Measurements from ENCODE around the gene EEIG1. TPM values are rescaled to one million over a fixed set of nuclear protein-coding genes. Genes with fewer than 3 reads are reported as not detected.

EEIG1 gene
- total and polyA plus RNA-seq, 8 donors, result 25.4 to 85.4 (median 62.1) TPM

DNA sequence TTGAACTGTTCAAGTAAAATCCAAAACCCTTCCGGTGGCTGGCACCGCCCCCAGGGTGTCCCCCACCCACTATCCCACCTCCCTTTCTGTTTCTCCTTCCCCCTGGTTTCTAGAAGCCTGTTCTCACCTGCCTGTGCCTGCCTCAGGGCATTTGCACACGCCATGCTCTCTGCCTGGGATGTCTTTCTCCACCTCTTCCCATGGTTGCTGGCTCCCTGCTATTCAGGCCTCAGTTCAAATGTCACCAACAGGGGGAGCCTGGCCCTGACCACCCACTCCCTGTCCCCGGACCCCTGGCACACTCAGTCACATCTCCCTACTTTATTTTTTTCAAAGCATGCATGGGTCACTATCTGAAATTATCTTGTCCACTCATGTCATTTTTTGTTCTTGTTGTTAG, 39.9 kb upstream of the EEIG1 start:
- DNase-seq (no peak), ATAC-seq (no peak), FAIRE-seq (no peak)
- WGBS, 2 donors, result 91 to 94% methylated on average over 4 of the region's 4 CpGs
- Histone ChIP-seq H3K27me3 (no peaks in the 10 kb centered on the region), H3K4me3 (no peak overlapping the region), H3K27ac (no peak overlapping the region), H3K4me1 (peaks cover 0 to 3% (median 0%) of the 10 kb centered on the region in 3 donors), H3K9me3 (no peaks in the 10 kb centered on the region), H3K36me3 (no peaks in the 10 kb centered on the region)
- no peak for TF ChIP-seq CTCF (IDR thresholded peaks at IDR 0.05)
- intact Hi-C loops (cut with DNase I), result no loop called here

GRCh38 chr9:128015696-128016095, 34.9 kb upstream of the EEIG1 start:
- no peak for ATAC-seq

DNA sequence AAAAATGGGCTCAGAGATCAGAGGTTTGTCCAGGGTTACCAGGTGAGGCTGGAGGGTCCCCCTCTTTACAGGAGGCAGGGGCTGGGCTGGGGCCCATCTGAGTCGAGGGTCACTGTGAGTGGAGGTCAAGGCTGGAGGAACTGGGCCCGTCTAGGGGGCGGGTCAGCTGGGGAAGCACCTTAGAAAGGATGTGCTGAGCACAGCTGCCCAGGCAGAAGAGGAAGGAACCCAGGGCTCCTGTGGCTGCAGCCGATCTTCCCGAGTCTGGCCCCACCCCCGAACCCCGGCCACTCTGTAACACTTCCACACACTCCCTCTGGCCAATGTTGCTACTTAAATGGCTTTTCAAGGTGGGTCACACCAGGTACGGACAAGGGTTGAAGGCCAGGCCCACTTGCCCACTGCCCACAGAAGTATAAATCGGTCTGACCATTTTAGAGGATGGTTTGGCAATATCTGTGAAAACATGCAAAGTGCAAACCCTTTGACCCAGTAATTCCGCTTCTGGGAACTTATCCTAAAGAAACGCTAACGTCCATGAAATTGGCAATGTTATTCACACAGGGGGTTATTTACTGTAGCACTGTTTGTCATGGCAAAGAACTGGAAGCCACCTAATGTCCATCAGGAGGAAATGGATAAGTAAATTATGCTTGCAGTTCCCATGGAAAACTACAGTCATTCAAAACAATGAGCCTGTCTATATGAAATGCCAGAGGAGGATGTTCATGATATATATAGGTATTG, 30.5 kb upstream of the EEIG1 start:
- H3K9me3 ChIP-seq, result no peaks in the 10 kb centered on the region
- FAIRE-seq, result no peak
- TF ChIP-seq CTCF (IDR thresholded peaks at IDR 0.05), result no peak
- no peak for DNase-seq
- no peaks in the 10 kb centered on the region for H3K27me3 ChIP-seq
- intact Hi-C loops (cut with DNase I), result no loop called here
- peak in 3 of 4 donors; percentile 22 to 43 (median 29) for ATAC-seq
- no peak overlapping the region for H3K27ac ChIP-seq
- no peaks in the 10 kb centered on the region for H3K36me3 ChIP-seq
- peaks cover 0 to 9% (median 0%) of the 10 kb centered on the region in 3 donors for H3K4me1 ChIP-seq
- no peak overlapping the region for H3K4me3 ChIP-seq
- WGBS, 2 donors, result 63 to 73% methylated on average over 12 of the region's 12 CpGs

More at GRCh38 chr9:128015696-128016095, 34.9 kb upstream of the EEIG1 start:
- no peak for DNase-seq
- Histone ChIP-seq H3K4me1 (no peaks in the 10 kb centered on the region), H3K9me3 (no peaks in the 10 kb centered on the region), H3K27ac (no peak overlapping the region), H3K36me3 (no peaks in the 10 kb centered on the region), H3K27me3 (no peaks in the 10 kb centered on the region), H3K4me3 (no peak overlapping the region)
- intact Hi-C loops (cut with DNase I), result no loop called here
- WGBS, 2 donors, result 88 to 95% methylated on average over 5 of the region's 5 CpGs
- FAIRE-seq, result no peak
- TF ChIP-seq CTCF (IDR thresholded peaks at IDR 0.05), result no peak

GRCh38 chr9:128009639-128010038, 28.9 kb upstream of the EEIG1 start:
- no peak overlapping the region for H3K27ac ChIP-seq
- no peaks in the 10 kb centered on the region for H3K9me3 ChIP-seq
- FAIRE-seq, result no peak
- DNase-seq, result no peak
- no peak overlapping the region for H3K4me3 ChIP-seq
- TF ChIP-seq CTCF (IDR thresholded peaks at IDR 0.05), result no peak
- H3K27me3 ChIP-seq, result no peaks in the 10 kb centered on the region
- H3K4me1 ChIP-seq, result peaks cover 0 to 12% (median 0%) of the 10 kb centered on the region in 3 donors
- 90 to 97% methylated on average over 9 of the region's 9 CpGs for WGBS, 2 donors
- intact Hi-C loops (cut with DNase I), result no loop called here
- ATAC-seq, result no peak
- H3K36me3 ChIP-seq, result no peaks in the 10 kb centered on the region

DNA sequence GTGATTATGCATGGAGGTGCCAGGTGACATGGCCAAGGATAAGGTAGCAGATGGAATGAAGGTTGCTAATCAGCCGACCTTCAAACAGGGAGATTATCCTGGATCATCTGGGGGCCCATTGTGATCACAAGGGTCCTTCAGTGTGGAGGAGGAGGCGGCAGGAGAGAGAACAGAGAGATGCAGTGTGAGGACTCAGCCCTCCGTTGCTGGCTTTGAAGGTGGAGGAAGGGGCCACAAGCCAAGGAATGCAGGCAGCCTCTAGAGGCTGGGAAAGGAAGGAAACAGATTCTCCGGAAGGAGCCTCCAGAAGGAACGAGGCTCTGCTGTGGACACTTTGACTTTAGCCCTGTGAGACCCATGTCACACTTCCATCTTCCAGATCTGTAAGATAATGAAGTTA, 27.4 kb upstream of the EEIG1 start:
- no peak for FAIRE-seq
- intact Hi-C loops (cut with DNase I), result no loop called here
- Histone ChIP-seq H3K27me3 (no peaks in the 10 kb centered on the region), H3K4me1 (peaks cover 0 to 12% (median 0%) of the 10 kb centered on the region in 3 donors), H3K4me3 (no peak overlapping the region), H3K36me3 (no peaks in the 10 kb centered on the region), H3K9me3 (no peaks in the 10 kb centered on the region), H3K27ac (peak overlapping the region in 2 of 4 donors; percentile 67 to 70)
- 96 to 97% methylated on average over 5 of the region's 5 CpGs for WGBS, 2 donors
- no peak for DNase-seq
- no peak for TF ChIP-seq CTCF (IDR thresholded peaks at IDR 0.05)
- ATAC-seq, result no peak

Data from pancreas (tissue), 10 donors.